Activated CD8-positive, alpha-beta memory T cell treated with anti-CD3 and anti-CD28 coated beads, Interleukin-2, amount 10 ng/mL, durations not matched to agents 7 days and 5 days (primary cell): ENCODE data around the gene SEMA3G. TPM values are rescaled to one million over a fixed set of nuclear protein-coding genes. Genes with fewer than 3 reads are reported as not detected.

ENCODE experiments used
- ATAC-seq: fragments of 150-1000 bp; cut with Tn5 transposase; one replicate; pipeline ENCODE4 v1.10.0; 2021; ENCODE audit warnings: moderate library complexity
- CTCF ChIA-PET: fragments of 350-600 bp; sonication (Branson Sonifier 250); formaldehyde crosslinking; loops from one replicate; lab custom pipeline; 2021; ENCODE audit warnings: antibody characterized with exemption; lab: Charles Lee
- DNase-seq: peaks from one replicate; pipeline ENCODE4 v3.0.0-alpha.2; 2020
- H3K27ac Mint-ChIP-seq: one replicate; pipeline ENCODE4 v1.8.0; 2021; ENCODE audit warnings: mild to moderate bottlenecking, mixed read lengths
- H3K27me3 Mint-ChIP-seq: one replicate; pipeline ENCODE4 v1.8.0; 2021; ENCODE audit warnings: mixed read lengths
- H3K36me3 Mint-ChIP-seq: one replicate; pipeline ENCODE4 v1.8.0; 2021; ENCODE audit warnings: mild to moderate bottlenecking, mixed read lengths
- H3K4me1 Mint-ChIP-seq: one replicate; pipeline ENCODE4 v1.8.0; 2021; ENCODE audit warnings: mixed read lengths
- H3K4me3 Mint-ChIP-seq: one replicate; pipeline ENCODE4 v1.8.0; 2021; ENCODE audit warnings: mild to moderate bottlenecking, moderate library complexity, mixed read lengths
- H3K9me3 Mint-ChIP-seq: one replicate; pipeline ENCODE4 v1.8.0; 2022; ENCODE audit warnings: low read depth, mixed read lengths
- total RNA-seq, 2 experiments: library from RNA; stranded (reverse); gene quantifications; one replicate each; pipeline ENCODE4 v1.2.3, GENCODE V29; 2021

The SEMA3G gene
- total RNA-seq, 2 experiments from 2014 or later = 0.28 to 0.38 TPM

GRCh38 chr3:52436500-52437149, 8.3 kb downstream of the SEMA3G start:
- CTCF ChIA-PET = interaction anchor here (2.4 to 3.3 kb wide), 2 partner anchors 9 to 24 kb away, joined by 7 to 19 read pairs; partner anchors contain the start of gene SEMA3G
- Mint-ChIP-seq H3K4me1 (peaks cover 11% of the 10 kb centered on the region), H3K4me3 (no peak overlapping the region), H3K9me3 (no peaks in the 10 kb centered on the region), H3K27me3 (no peaks in the 10 kb centered on the region), H3K36me3 (no peaks in the 10 kb centered on the region), H3K27ac (no peak overlapping the region)
- DNase-seq (no peak), ATAC-seq (no peak)

- no peak for DNase-seq
- ATAC-seq = no peak
- Mint-ChIP-seq H3K27me3 (no peaks in the 10 kb centered on the region), H3K36me3 (no peaks in the 10 kb centered on the region), H3K4me3 (no peak overlapping the region), H3K27ac (no peak overlapping the region), H3K4me1 (peaks cover 11% of the 10 kb centered on the region), H3K9me3 (no peaks in the 10 kb centered on the region)
- CTCF ChIA-PET = interaction anchor here (2.4 to 3.3 kb wide), 2 partner anchors 11 to 23 kb away, joined by 7 to 19 read pairs; partner anchors contain the start of gene SEMA3G
Observed at GRCh38 chr3:52435246-52436101, 9.4 kb downstream of the SEMA3G start.

GRCh38 chr3:52434491-52435115, 10.3 kb downstream of the SEMA3G start:
- CTCF ChIA-PET = interaction anchor here (3.3 to 4.5 kb wide), 2 partner anchors 11 to 12 kb away, joined by 19 to 56 read pairs; partner anchors contain the start of gene SEMA3G
- Mint-ChIP-seq H3K4me1 (peaks cover 11% of the 10 kb centered on the region), H3K9me3 (no peaks in the 10 kb centered on the region), H3K36me3 (no peaks in the 10 kb centered on the region), H3K27me3 (no peaks in the 10 kb centered on the region), H3K27ac (no peak overlapping the region), H3K4me3 (no peak overlapping the region)
- DNase-seq = no peak
- no peak for ATAC-seq

- Mint-ChIP-seq H3K9me3 (no peaks in the 10 kb centered on the region), H3K4me3 (no peak overlapping the region), H3K4me1 (peaks cover 11% of the 10 kb centered on the region), H3K27me3 (no peaks in the 10 kb centered on the region), H3K27ac (no peak overlapping the region), H3K36me3 (no peaks in the 10 kb centered on the region)
- ATAC-seq (no peak), DNase-seq (no peak)
- CTCF ChIA-PET = interaction anchor here (4.5 kb wide), 1 partner anchor 13 kb away, joined by 56 read pairs; the partner anchor contains the start of gene SEMA3G
Observed at GRCh38 chr3:52433996-52434479, 10.9 kb downstream of the SEMA3G start.

GRCh38 chr3:52433328-52433995, 11.4 kb downstream of the SEMA3G start:
- Mint-ChIP-seq H3K27ac (peak overlapping the region; percentile 20), H3K4me1 (peaks cover 11% of the 10 kb centered on the region), H3K4me3 (no peak overlapping the region), H3K9me3 (no peaks in the 10 kb centered on the region), H3K27me3 (peaks cover under 1% of the 10 kb centered on the region), H3K36me3 (no peaks in the 10 kb centered on the region)
- ATAC-seq = no peak
- CTCF ChIA-PET = interaction anchor here (0.8 to 4.5 kb wide), 2 partner anchors 13 to 18 kb away, joined by 3 to 56 read pairs; partner anchors contain the start of gene SEMA3G
- DNase-seq = no peak

GRCh38 chr3:52432691-52433141, 12.2 kb downstream of the SEMA3G start:
- peaks cover 2% of the 10 kb centered on the region for H3K27me3 Mint-ChIP-seq
- CTCF ChIA-PET = interaction anchor here (0.8 to 4.5 kb wide), 2 partner anchors 14 to 17 kb away, joined by 3 to 56 read pairs; partner anchors contain the start of gene SEMA3G
- DNase-seq (no peak), ATAC-seq (no peak)
- no peaks in the 10 kb centered on the region for H3K9me3 Mint-ChIP-seq
- no peaks in the 10 kb centered on the region for H3K36me3 Mint-ChIP-seq
- peaks cover 11% of the 10 kb centered on the region for H3K4me1 Mint-ChIP-seq
- peak overlapping the region; percentile 20 for H3K27ac Mint-ChIP-seq
- H3K4me3 Mint-ChIP-seq = no peak overlapping the region

GRCh38 chr3:52432225-52432624, 12.7 kb downstream of the SEMA3G start:
- ATAC-seq = peak; percentile 35
- DNase-seq = no peak
- Mint-ChIP-seq H3K27me3 (peaks cover 2% of the 10 kb centered on the region), H3K4me3 (no peak overlapping the region), H3K36me3 (no peaks in the 10 kb centered on the region), H3K27ac (no peak overlapping the region), H3K9me3 (no peaks in the 10 kb centered on the region), H3K4me1 (peaks cover 11% of the 10 kb centered on the region)
- CTCF ChIA-PET = interaction anchor here (4.5 kb wide), 1 partner anchor 14 kb away, joined by 56 read pairs; the partner anchor contains the start of gene SEMA3G

GRCh38 chr3:52431459-52432223, 13.3 kb downstream of the SEMA3G start:
- Mint-ChIP-seq H3K4me1 (peaks cover 11% of the 10 kb centered on the region), H3K27ac (no peak overlapping the region), H3K4me3 (no peak overlapping the region), H3K27me3 (peaks cover 2% of the 10 kb centered on the region), H3K9me3 (no peaks in the 10 kb centered on the region), H3K36me3 (no peaks in the 10 kb centered on the region)
- CTCF ChIA-PET = interaction anchor here (0.9 to 4.5 kb wide), 2 partner anchors 15 to 92 kb away, joined by 3 to 56 read pairs; partner anchors contain the start of gene SEMA3G
- ATAC-seq (no peak), DNase-seq (no peak)

GRCh38 chr3:52430416-52430810, 14.5 kb downstream of the SEMA3G start:
- Mint-ChIP-seq H3K27ac (no peak overlapping the region), H3K27me3 (peaks cover 2% of the 10 kb centered on the region), H3K4me3 (no peak overlapping the region), H3K4me1 (peaks cover 11% of the 10 kb centered on the region), H3K9me3 (no peaks in the 10 kb centered on the region), H3K36me3 (no peaks in the 10 kb centered on the region)
- ATAC-seq (no peak), DNase-seq (no peak)
- CTCF ChIA-PET = interaction anchor here (0.9 to 4.5 kb wide), 2 partner anchors 16 to 91 kb away, joined by 3 to 56 read pairs; partner anchors contain the start of gene SEMA3G

GRCh38 chr3:52429779-52430415, 15.0 kb downstream of the SEMA3G start:
- H3K4me3 Mint-ChIP-seq = no peak overlapping the region
- H3K27ac Mint-ChIP-seq = no peak overlapping the region
- H3K27me3 Mint-ChIP-seq = peaks cover 2% of the 10 kb centered on the region
- CTCF ChIA-PET = interaction anchor here (1.2 to 5.6 kb wide), 7 partner anchors 11 to 142 kb away, joined by 3 to 105 read pairs (median 14); partner anchors contain the start of genes NISCH, SEMA3G and TNNC1
- H3K36me3 Mint-ChIP-seq = no peaks in the 10 kb centered on the region
- DNase-seq = no peak
- H3K4me1 Mint-ChIP-seq = peaks cover 11% of the 10 kb centered on the region
- ATAC-seq = no peak
- H3K9me3 Mint-ChIP-seq = no peaks in the 10 kb centered on the region

GRCh38 chr3:52429031-52429430, 15.9 kb downstream of the SEMA3G start:
- CTCF ChIA-PET = interaction anchor here (1.2 to 5.6 kb wide), 8 partner anchors 10 to 143 kb away, joined by 3 to 105 read pairs (median 12); partner anchors contain the start of genes NISCH, SEMA3G and TNNC1
- ATAC-seq (no peak), DNase-seq (no peak)
- peaks cover 11% of the 10 kb centered on the region for H3K4me1 Mint-ChIP-seq
- H3K4me3 Mint-ChIP-seq = no peak overlapping the region
- no peaks in the 10 kb centered on the region for H3K36me3 Mint-ChIP-seq
- no peaks in the 10 kb centered on the region for H3K9me3 Mint-ChIP-seq
- H3K27me3 Mint-ChIP-seq = peaks cover 2% of the 10 kb centered on the region
- no peak overlapping the region for H3K27ac Mint-ChIP-seq
